K562 (cell line): Measurements from ENCODE around the gene LRRC25. TPM values are rescaled to one million over a fixed set of nuclear protein-coding genes. Genes with fewer than 3 reads are reported as not detected.

Experiments
- ATAC-seq: fragments of 200-7000 bp; cut with Tn5 transposase; 3 replicates; pipeline ENCODE4 v1.9.1; 2020; ENCODE audit warnings: moderate library complexity
- BruUV-seq: library from RNA; stranded (reverse); fragments of 400-500 nt; replicated peaks from 2 replicates; lab custom pipeline; 2021; lab: Mats Ljungman, UMichigan
- CTCF ChIA-PET: fragments of 300-600 bp; formaldehyde crosslinking; extraction: SDS; loops from one replicate; lab custom pipeline; 2021; ENCODE audit warnings: low intra/inter-chr PET ratio; lab: Yijun Ruan, JAX
- POLR2A ChIA-PET: fragments of 300-600, 350-650 bp; sonication (Branson Sonifier 250); formaldehyde crosslinking; extraction: SDS; loops from one replicate; lab custom pipeline; 2021; ENCODE audit warnings: antibody characterized with exemption, inconsistent platforms; lab: Yijun Ruan, JAX
- DNase-seq, 4 experiments: peaks; one replicate each; pipeline versions ENCODE4 v3.0.0 to v3.0.0-alpha.2; 2011 to 2018; ENCODE audit warnings: low spot score in 3 of 4, mixed read lengths in 3 of 4; ENCODE audit errors: extremely low read depth in 1 of 4
- FAIRE-seq: peaks from 2 replicates; lab custom pipeline; 2011; peaks lifted over from hg19 to GRCh38; lab: Jason Lieb, UNC
- H2AFZ ChIP-seq: 2 replicates; pipeline ENCODE4 v1.6.0; 2011; ENCODE audit warnings: low read depth, low read length, control low read depth, inconsistent platforms
- H3K27ac ChIP-seq: fragments of 200-600 bp; 3 replicates; pipeline ENCODE4 v1.8.0; 2011; ENCODE audit warnings: low read depth, mild to moderate bottlenecking, control low read depth, inconsistent platforms, low read length, moderate library complexity, mixed read lengths; ENCODE audit errors: extremely low read depth
- H3K27me3 ChIP-seq, 2 experiments: fragments of 300-600 bp in 1 of 2; 2 replicates in 1 of 2; 3 replicates in 1 of 2; pipeline versions ENCODE4 v1.6.0 to v1.8.0; 2011; ENCODE audit warnings: inconsistent platforms in 2 of 2, low read length in 2 of 2, mild to moderate bottlenecking in 1 of 2, mixed read lengths in 1 of 2, moderate library complexity in 1 of 2; ENCODE audit not compliant: control insufficient read depth in 2 of 2, insufficient read depth in 2 of 2
- H3K36me3 ChIP-seq: fragments of 300-600 bp; 3 replicates; pipeline ENCODE4 v1.8.0; 2011; ENCODE audit warnings: mild to moderate bottlenecking, low read length, inconsistent platforms; ENCODE audit not compliant: control insufficient read depth, insufficient read depth
- H3K4me1 ChIP-seq, 2 experiments: fragments of 200-600 bp in 1 of 2; replicated peaks in 1 of 2; 2 replicates in 1 of 2; 3 replicates in 1 of 2; pipeline versions ENCODE4 v1.5.1 to v1.8.0; 2011; ENCODE audit warnings: inconsistent platforms in 2 of 2, low read length in 2 of 2, mild to moderate bottlenecking in 1 of 2, mixed read lengths in 1 of 2, moderate library complexity in 1 of 2; ENCODE audit not compliant: control insufficient read depth in 2 of 2, insufficient read depth in 2 of 2
- H3K4me2 ChIP-seq: 2 replicates; pipeline ENCODE4 v1.6.1; 2011; ENCODE audit warnings: low read length, control low read depth, inconsistent platforms, mixed read lengths; ENCODE audit not compliant: insufficient read depth
- H3K4me3 ChIP-seq: fragments of 200-600 bp; sonication (generic), shearing (Covaris generic); 2 replicates; pipeline ENCODE4 v1.5.1; 2016; ENCODE audit warnings: control low read depth, inconsistent platforms
- H3K79me2 ChIP-seq: fragments of 200-600 bp; 3 replicates; pipeline ENCODE4 v1.8.0; 2011; ENCODE audit warnings: low read length, inconsistent platforms; ENCODE audit not compliant: control insufficient read depth, insufficient read depth
- H3K9ac ChIP-seq, 2 experiments: 2 replicates each; pipeline versions ENCODE4 v1.6.0 to v1.6.1; 2011; ENCODE audit warnings: low read depth in 2 of 2, low read length in 2 of 2, control low read depth in 1 of 2, inconsistent platforms in 1 of 2, mild to moderate bottlenecking in 1 of 2, mixed read lengths in 1 of 2; ENCODE audit not compliant: insufficient read depth in 1 of 2
- H3K9me1 ChIP-seq: one replicate; pipeline ENCODE4 v1.6.0; 2011; ENCODE audit warnings: inconsistent platforms, mild to moderate bottlenecking, low read length, moderate library complexity; ENCODE audit not compliant: control insufficient read depth, insufficient read depth
- H3K9me3 ChIP-seq: replicated peaks from 2 replicates; pipeline ENCODE4 v1.5.1; 2011; ENCODE audit warnings: low read depth, low read length, inconsistent platforms; ENCODE audit not compliant: control insufficient read depth, insufficient read depth
- H4K20me1 ChIP-seq: replicated peaks from 2 replicates; pipeline ENCODE4 v1.6.1; 2011; ENCODE audit warnings: low read length, inconsistent platforms, mixed read lengths; ENCODE audit not compliant: control insufficient read depth, insufficient read depth
- CBFA2T3 ChIP-seq: fragments of 450-650 bp; IDR thresholded peaks from 2 replicates; pipeline ENCODE4 v1.6.1; 2017
- ETV6 ChIP-seq, 3 experiments: fragments of 150-350 bp in 1 of 3; sonication (generic) in 1 of 3; formaldehyde crosslinking in 1 of 3; IDR thresholded peaks; 2 replicates each; pipeline versions ENCODE4 v1.6.1 to v1.8.0; 2014 to 2022; ENCODE audit warnings: borderline replicate concordance in 2 of 3, low read depth in 2 of 3, antibody characterized with exemption in 1 of 3, low read length in 1 of 3, mild to moderate bottlenecking in 1 of 3, missing genetic modification reagents in 1 of 3
- EWSR1 ChIP-seq: fragments of 450-650 bp; IDR thresholded peaks from 2 replicates; pipeline ENCODE4 v1.6.1; 2018; ENCODE audit warnings: borderline replicate concordance, mild to moderate bottlenecking, low read depth, moderate library complexity; ENCODE audit not compliant: partially characterized antibody
- FOXA3 ChIP-seq, 2 experiments: fragments of 450-650 bp in 1 of 2; sonication (generic) in 1 of 2; formaldehyde crosslinking; IDR thresholded peaks in 1 of 2; conservative IDR thresholded peaks in 1 of 2; 2 replicates each; pipeline versions ENCODE4 v1.4.0 to v1.8.0; 2020 to 2022; ENCODE audit warnings: mild to moderate bottlenecking in 2 of 2, missing genetic modification reagents in 1 of 2
- HNRNPH1 ChIP-seq: fragments of 200-400 bp; formaldehyde crosslinking; optimal IDR thresholded peaks from 2 replicates; pipeline ENCODE3; 2017; ENCODE audit warnings: low read depth, mild to moderate bottlenecking, low read length, moderate library complexity
- MAX ChIP-seq: sonication (generic); formaldehyde crosslinking; IDR thresholded peaks from 2 replicates; pipeline ENCODE4 v1.9.0; 2022; ENCODE audit warnings: mild to moderate bottlenecking, missing genetic modification reagents
- MCM5 ChIP-seq: fragments of 450-650 bp; IDR thresholded peaks from 2 replicates; pipeline ENCODE4 v1.6.1; 2016; ENCODE audit warnings: low read depth
- MEF2A ChIP-seq: IDR thresholded peaks from 2 replicates; pipeline ENCODE4 v1.6.1; 2011; ENCODE audit warnings: low read depth, mild to moderate bottlenecking, low read length, moderate library complexity; ENCODE audit not compliant: control insufficient read depth
- MXD1 ChIP-seq: fragments of 250-450 bp; sonication (Bioruptor Pico); IDR thresholded peaks from 2 replicates; pipeline ENCODE4 v1.8.0; 2021; ENCODE audit warnings: borderline replicate concordance, mild to moderate bottlenecking, moderate library complexity; ENCODE audit not compliant: poor library complexity, severe bottlenecking
- PHB ChIP-seq: fragments of 250-450 bp; sonication (Bioruptor Pico); IDR thresholded peaks from 2 replicates; pipeline ENCODE4 v1.5.0; 2021
- PHF20 ChIP-seq: fragments of 450-650 bp; IDR thresholded peaks from 2 replicates; pipeline ENCODE4 v1.6.1; 2018; ENCODE audit not compliant: partially characterized antibody
- PHF8 ChIP-seq: fragments of 200-600 bp; sonication (generic); IDR thresholded peaks from 2 replicates; pipeline ENCODE4 v1.6.1; 2012; ENCODE audit warnings: mixed run types, mild to moderate bottlenecking, inconsistent platforms, low read length, moderate library complexity, borderline replicate concordance
- POLR3G ChIP-seq: IDR thresholded peaks from 2 replicates; pipeline ENCODE4 v1.6.1; 2011; ENCODE audit not compliant: insufficient read length, insufficient replicate concordance; ENCODE audit errors: extremely low read depth
- SMARCC2 ChIP-seq: fragments of 450-650 bp; IDR thresholded peaks from 2 replicates; pipeline ENCODE4 v1.6.1; 2017; ENCODE audit warnings: antibody characterized with exemption, moderate library complexity, mild to moderate bottlenecking, low read depth
- SNRNP70 ChIP-seq: fragments of 200-400 bp; formaldehyde crosslinking; optimal IDR thresholded peaks from 2 replicates; pipeline ENCODE3; 2017; ENCODE audit warnings: low read depth, low read length
- XRCC3 ChIP-seq: fragments of 450-650 bp; IDR thresholded peaks from 2 replicates; pipeline ENCODE4 v1.6.1; 2017; ENCODE audit warnings: mild to moderate bottlenecking, moderate library complexity
- YY1 ChIP-seq, 3 experiments: IDR thresholded peaks; 2 replicates each; pipeline ENCODE4 v1.6.1; 2011; ENCODE audit warnings: low read length in 2 of 3, mild to moderate bottlenecking in 2 of 3, moderate library complexity in 2 of 3, borderline replicate concordance in 1 of 3, control low read depth in 1 of 3, low read depth in 1 of 3; ENCODE audit not compliant: insufficient read depth in 3 of 3, insufficient replicate concordance in 2 of 3, control insufficient read depth in 1 of 3, insufficient read length in 1 of 3; ENCODE audit errors: extremely low read depth in 1 of 3
- ZNF143 ChIP-seq: sonication (generic); formaldehyde crosslinking; IDR thresholded peaks from 2 replicates; pipeline ENCODE4 v1.9.0; 2022; ENCODE audit warnings: mild to moderate bottlenecking, missing genetic modification reagents
- ZNF445 ChIP-seq: fragments of 250-450 bp; sonication (Bioruptor Pico); IDR thresholded peaks from 2 replicates; pipeline ENCODE4 v1.4.0; 2020; ENCODE audit warnings: low read depth, mild to moderate bottlenecking, moderate library complexity
- ZNF57 ChIP-seq: fragments of 450-650 bp; formaldehyde crosslinking; IDR thresholded peaks from 2 replicates; pipeline ENCODE4 v1.4.0; 2020; ENCODE audit warnings: mild to moderate bottlenecking, moderate library complexity
- WGBS: fragments of 100-300 bp; shearing (Covaris generic); methylation state at CpG from one replicate; pipeline ENCODE4 v1.1.6; 2016; ENCODE audit warnings: low coverage, mixed read lengths; ENCODE audit not compliant: insufficient coverage; ENCODE audit errors: missing lambda C conversion rate; 5-methylcytosine and 5-hydroxymethylcytosine counted together
- in situ Hi-C: fragments of 300-500 bp; cut with MboI; formaldehyde crosslinking; loops from 4 replicates; pipeline ENCODE4 v1.15.0; 2018; ENCODE audit warnings: inconsistent platforms, mixed read lengths
- intact Hi-C: fragments of 100-400 bp; cut with micrococcal nuclease; formaldehyde crosslinking; loops from 2 replicates; pipeline ENCODE4 v1.14.2; 2022
- polyA plus RNA-seq, 8 experiments: library from polyadenylated mRNA; depleted of rRNA in 4 of 8; stranded (reverse) in 5 of 8; unstranded in 3 of 8; fragments of >200 nt; fragmentation: Nextera tagmentation in 2 of 8; fragmentation: Illumina TruSeq in 1 of 8; extraction: Ambion mirVana in 2 of 8; extraction: Trizol in 1 of 8; gene quantifications; 2 replicates each; pipeline versions ENCODE4 v1.2.1 to v1.2.3, GENCODE V29; 2011 to 2014; ENCODE audit warnings: inconsistent platforms in 1 of 8, missing spikeins in 1 of 8
- total RNA-seq, 7 experiments: library from RNA; depleted of rRNA in 6 of 7; stranded (reverse); fragments of >200 nt in 6 of 7; fragmentation: Illumina TruSeq in 2 of 7; extraction: Trizol in 2 of 7; gene quantifications; 2 replicates each; pipeline versions ENCODE4 v1.2.1 to v1.2.3, GENCODE V29; 2011 to 2021; ENCODE audit warnings: low replicate concordance in 1 of 7

LRRC25 gene
- total and polyA plus RNA-seq, 9 of the 15 experiments (the other 6 are each of a cell fraction or from before 2014, with no cell fraction given), result 0.07 to 0.36 (median 0.10) TPM; not detected in 3

- peaks cover 68% of the 10 kb centered on the region for H3K79me2 ChIP-seq
- H3K9me1 ChIP-seq, result no peaks in the 10 kb centered on the region
- peaks cover 37 to 97% of the 10 kb centered on the region in 2 experiments for H3K4me1 ChIP-seq
- ChIA-PET POLR2A (no interaction called here), CTCF (interaction anchor here (0.7 kb wide), 1 partner anchor 30 kb away, joined by 3 read pairs; no protein-coding TSS in a partner anchor)
- no peaks in the 10 kb centered on the region for H3K27me3 ChIP-seq
- FAIRE-seq, result no peak
- BruUV-seq, result no TSS peak
- in situ Hi-C loops, result no loop called here
- peak; percentile 54 to 72 (median 56) for DNase-seq
- H3K9ac ChIP-seq, result peak overlapping the region; percentile 62 to 92
- peak overlapping the region; percentile 73 for H3K4me2 ChIP-seq
- peaks cover 69% of the 10 kb centered on the region for H3K36me3 ChIP-seq
- peaks cover 9% of the 10 kb centered on the region for H4K20me1 ChIP-seq
- no peaks in the 10 kb centered on the region for H3K9me3 ChIP-seq
- H2AFZ ChIP-seq, result peak overlapping the region; percentile 62
- peak; percentile 4 for ATAC-seq
- intact Hi-C loops, result no loop called here
- peak overlapping the region; percentile 67 for H3K27ac ChIP-seq
- 8% methylated on average over 48 of the region's 59 CpGs for WGBS
- peak overlapping the region; percentile 50 for H3K4me3 ChIP-seq
- TF ChIP-seq ZNF57 (CRISPR knock-in tag), result no peak
- no peak for TF ChIP-seq MEF2A
- TF ChIP-seq PHF8, result peak; percentile 25; the same call in 1 of the 2 replicates
- no peak for TF ChIP-seq SNRNP70
- no peak for TF ChIP-seq MCM5
- peak; percentile 90 for TF ChIP-seq MAX (CRISPR knock-in tag)
- 0 out of 2 replicates have a peak, but pooled peaks have one; percentile 7 for TF ChIP-seq CBFA2T3
- TF ChIP-seq FOXA3 (CRISPR knock-in tag; conservative IDR thresholded peaks at IDR 0.05 in 1 of 2, IDR thresholded peaks at IDR 0.05 in 1 of 2), result no peak
- TF ChIP-seq ZNF445 (CRISPR knock-in tag), result no peak
- TF ChIP-seq ZNF143 (CRISPR knock-in tag), result no peak
- peak; percentile 31 for TF ChIP-seq HNRNPH1
- TF ChIP-seq PHB, result no peak
- TF ChIP-seq EWSR1, result no peak
- TF ChIP-seq PHF20, result peak; percentile 25
- no peak for TF ChIP-seq XRCC3
- TF ChIP-seq YY1 (IDR thresholded peaks at IDR 0.05; ENCODE audit: borderline replicate concordance in 1 of 3, control insufficient read depth in 1 of 3, extremely low read depth in 1 of 3, insufficient read depth in 3 of 3, insufficient read length in 1 of 3, insufficient replicate concordance in 2 of 3, low read depth in 1 of 3, low read length in 2 of 3), result peak; percentile 55 to 89 (median 83)
- TF ChIP-seq MXD1 (CRISPR knock-in tag), result peak; percentile 25
- TF ChIP-seq SMARCC2, result no peak
- no peak for TF ChIP-seq POLR3G
- TF ChIP-seq ETV6 (IDR thresholded peaks at IDR 0.05; ENCODE audit: borderline replicate concordance in 1 of 2, low read depth in 2 of 2, low read length in 1 of 2), result no peak
- peak; percentile 73; the same call in 1 of the 2 replicates for TF ChIP-seq ETV6 (CRISPR knock-in tag; IDR thresholded peaks at IDR 0.05; ENCODE audit: borderline replicate concordance)
Measured at GRCh38 chr19:18433015-18433691, 35.7 kb upstream of the LRRC25 start.
